Measurements from ENCODE around the gene PLA2G2C. TPM values are rescaled to one million over a fixed set of nuclear protein-coding genes. Genes with fewer than 3 reads are reported as not detected.

Gene PLA2G2C
- total RNA-seq, 4 donors from 2014 or later, result not detected

GRCh38 chr1:20188455-20188817 is 2.1 kb upstream of the PLA2G2C start:
- H3K36me3 ChIP-seq, result no peaks in the 10 kb centered on the region
- H3K27ac ChIP-seq, result no peak overlapping the region
- no peaks in the 10 kb centered on the region for H3K9me3 ChIP-seq
- no peak overlapping the region for H3K4me3 ChIP-seq
- WGBS, result 73% methylated on average over 4 of the region's 4 CpGs
- peaks cover 29% of the 10 kb centered on the region for H3K4me1 ChIP-seq
- H3K27me3 ChIP-seq, result peaks cover 40% of the 10 kb centered on the region
- no peak for TF ChIP-seq POLR2AphosphoS5 (IDR thresholded peaks at IDR 0.05)
- TF ChIP-seq POLR2A (IDR thresholded peaks at IDR 0.05), result no peak
- no peak for TF ChIP-seq EP300 (IDR thresholded peaks at IDR 0.05)
- no peak for TF ChIP-seq CTCF (IDR thresholded peaks at IDR 0.05)
- no peak for DNase-seq (ENCODE audit: low spot score in 2 of 2)

GRCh38 chr1:20187813-20188454 is 1.6 kb upstream of the PLA2G2C start:
- H3K27me3 ChIP-seq, result peaks cover 42% of the 10 kb centered on the region

GRCh38 chr1:20187103-20187812 is 940 bp upstream of the PLA2G2C start:
- TF ChIP-seq CTCF (IDR thresholded peaks at IDR 0.05), result peak in 1 of 2 donors; percentile 25
- TF ChIP-seq EP300 (IDR thresholded peaks at IDR 0.05), result no peak
- peak in 1 of 3 donors; percentile 16 for TF ChIP-seq POLR2AphosphoS5 (IDR thresholded peaks at IDR 0.05)
- TF ChIP-seq POLR2A (IDR thresholded peaks at IDR 0.05), result no peak
- Histone ChIP-seq H3K36me3 (no peaks in the 10 kb centered on the region), H3K4me3 (no peak overlapping the region), H3K4me1 (peaks cover 24% of the 10 kb centered on the region), H3K27me3 (peaks cover 42% of the 10 kb centered on the region), H3K27ac (peak overlapping the region; percentile 21), H3K9me3 (no peaks in the 10 kb centered on the region)
- WGBS, result 55% methylated on average over 7 of the region's 7 CpGs
- DNase-seq (ENCODE audit: low spot score in 2 of 2), result peak in 1 of 2 donors; percentile 77

More at GRCh38 chr1:20187813-20188454, 1.6 kb upstream of the PLA2G2C start:
- no peaks in the 10 kb centered on the region for H3K36me3 ChIP-seq
- no peaks in the 10 kb centered on the region for H3K9me3 ChIP-seq
- H3K4me3 ChIP-seq, result no peak overlapping the region
- DNase-seq (ENCODE audit: low spot score in 2 of 2), result no peak
- TF ChIP-seq EP300 (IDR thresholded peaks at IDR 0.05) (no peak), POLR2A (IDR thresholded peaks at IDR 0.05) (no peak), CTCF (IDR thresholded peaks at IDR 0.05) (no peak), POLR2AphosphoS5 (IDR thresholded peaks at IDR 0.05) (no peak)
- H3K27ac ChIP-seq, result no peak overlapping the region
- H3K4me1 ChIP-seq, result peaks cover 28% of the 10 kb centered on the region
- WGBS, result 51% methylated on average over 4 of the region's 4 CpGs

- 57% methylated on average over 17 of the region's 17 CpGs for WGBS
- H3K4me3 ChIP-seq, result peak overlapping the region; percentile 51
- no peaks in the 10 kb centered on the region for H3K9me3 ChIP-seq
- peak overlapping the region; percentile 21 for H3K27ac ChIP-seq
- no peak for DNase-seq (ENCODE audit: low spot score in 2 of 2)
- H3K4me1 ChIP-seq, result peaks cover 24% of the 10 kb centered on the region
- H3K27me3 ChIP-seq, result peaks cover 32% of the 10 kb centered on the region
- no peaks in the 10 kb centered on the region for H3K36me3 ChIP-seq
- no peak for TF ChIP-seq POLR2AphosphoS5 (IDR thresholded peaks at IDR 0.05)
- no peak for TF ChIP-seq POLR2A (IDR thresholded peaks at IDR 0.05)
- no peak for TF ChIP-seq EP300 (IDR thresholded peaks at IDR 0.05)
- TF ChIP-seq CTCF (IDR thresholded peaks at IDR 0.05), result no peak
These were observed 1.1 kb downstream of the PLA2G2C start for GRCh38 chr1:20184997-20185833.
